Raji (cell line): ENCODE measurements around the gene BCR.

Experiments
- POLR2A ChIP-seq: IDR thresholded peaks from 2 replicates; pipeline ENCODE4 v1.6.1; 2011; ENCODE audit warnings: low read depth, low read length, control low read depth; ENCODE audit not compliant: insufficient read depth

The BCR gene

GRCh38 chr22:23243006-23243573, 62.8 kb downstream of the BCR start:
- TF ChIP-seq POLR2A: no peak

- TF ChIP-seq POLR2A: no peak
These were observed 63.8 kb downstream of the BCR start for GRCh38 chr22:23243859-23244689.

GRCh38 chr22:23244690-23245044, 64.4 kb downstream of the BCR start:
- TF ChIP-seq POLR2A: no peak

GRCh38 chr22:23245045-23245798, 64.9 kb downstream of the BCR start:
- TF ChIP-seq POLR2A: no peak

- TF ChIP-seq POLR2A: no peak
These were observed 65.5 kb downstream of the BCR start for GRCh38 chr22:23245799-23246136.

GRCh38 chr22:23246982-23247766, 66.9 kb downstream of the BCR start:
- no peak for TF ChIP-seq POLR2A

GRCh38 chr22:23248583-23248982, 68.3 kb downstream of the BCR start:
- no peak for TF ChIP-seq POLR2A

GRCh38 chr22:23250056-23250784, 69.9 kb downstream of the BCR start:
- no peak for TF ChIP-seq POLR2A

GRCh38 chr22:23250785-23251363, 70.6 kb downstream of the BCR start:
- TF ChIP-seq POLR2A: no peak

- no peak for TF ChIP-seq POLR2A
These were observed 71.3 kb downstream of the BCR start for GRCh38 chr22:23251445-23252093.

GRCh38 chr22:23253475-23254055, 73.3 kb downstream of the BCR start:
- no peak for TF ChIP-seq POLR2A

GRCh38 chr22:23255506-23256170, 75.3 kb downstream of the BCR start:
- no peak for TF ChIP-seq POLR2A
